A549 (cell line): ENCODE measurements around the gene GAREM1. TPM values are rescaled to one million over a fixed set of nuclear protein-coding genes. Genes with fewer than 3 reads are reported as not detected.

ENCODE experiments used
- ATAC-seq, 2 experiments: fragments of 200-7000 bp in 1 of 2; fragments of >200 bp in 1 of 2; cut with Nextera tagmentation in 1 of 2; cut with Tn5 transposase in 1 of 2; 3 replicates each; pipeline versions ENCODE4 v1.8.0 to v1.9.1; 2018 to 2020; ENCODE audit warnings: mild to moderate bottlenecking in 1 of 2, moderate library complexity in 1 of 2
- CTCF ChIA-PET: fragments of 300-600 bp; sonication (Branson Sonifier 250); formaldehyde crosslinking; extraction: SDS; loops from one replicate; lab custom pipeline; 2021; ENCODE audit warnings: antibody characterized with exemption, inconsistent platforms; lab: Yijun Ruan, JAX
- POLR2A ChIA-PET: fragments of 350-600 bp; formaldehyde crosslinking; extraction: SDS; loops from one replicate; lab custom pipeline; 2021; ENCODE audit warnings: antibody characterized with exemption, inconsistent platforms; lab: Yijun Ruan, JAX
- DNase-seq, 2 experiments: peaks; one replicate each; pipeline versions ENCODE4 v3.0.0 to v3.0.0-alpha.2; 2011 to 2016; ENCODE audit warnings: low read depth in 1 of 2, low spot score in 1 of 2
- FAIRE-seq: peaks from 2 replicates; lab custom pipeline; 2011; peaks lifted over from hg19 to GRCh38; lab: Jason Lieb, UNC
- H3K27ac ChIP-seq, 2 experiments: fragments of >200 bp; sonication (Bioruptor Twin); formaldehyde crosslinking; 3 replicates each; pipeline ENCODE4 v1.5.1; 2016 to 2017
- H3K4me1 ChIP-seq: fragments of >200 bp; sonication (Bioruptor Twin); formaldehyde crosslinking; 3 replicates; pipeline ENCODE4 v1.6.1; 2016
- H3K4me2 ChIP-seq: fragments of >200 bp; sonication (Bioruptor Twin); formaldehyde crosslinking; 3 replicates; pipeline ENCODE4 v1.6.1; 2016
- H3K4me3 ChIP-seq: fragments of >200 bp; sonication (Bioruptor Twin); formaldehyde crosslinking; 3 replicates; pipeline ENCODE4 v1.5.1; 2016
- H3K9me3 ChIP-seq: fragments of >200 bp; sonication (Bioruptor Twin); formaldehyde crosslinking; 3 replicates; pipeline ENCODE4 v1.6.1; 2016
- BCL3 ChIP-seq: fragments of >200 bp; sonication (Bioruptor Twin); formaldehyde crosslinking; IDR thresholded peaks from 3 replicates; pipeline ENCODE4 v1.6.1; 2016
- CHD4 ChIP-seq: fragments of 200-600 bp; sonication (generic); IDR thresholded peaks from 2 replicates; pipeline ENCODE4 v1.6.1; 2016; ENCODE audit warnings: antibody characterized with exemption, mild to moderate bottlenecking, borderline replicate concordance
- CTCF ChIP-seq: fragments of >200 bp; sonication (Bioruptor Twin); formaldehyde crosslinking; IDR thresholded peaks from 3 replicates; pipeline ENCODE4 v1.5.1; 2016
- EHF ChIP-seq: fragments of 250-450 bp; sonication (Bioruptor Pico); IDR thresholded peaks from 2 replicates; pipeline ENCODE4 v1.5.0; 2020; ENCODE audit warnings: mild to moderate bottlenecking
- EHMT2 ChIP-seq: fragments of 200-600 bp; sonication (generic); IDR thresholded peaks from 2 replicates; pipeline ENCODE4 v1.6.1; 2016; ENCODE audit warnings: antibody characterized with exemption, low read depth, mild to moderate bottlenecking, moderate library complexity
- ELK1 ChIP-seq: fragments of 150-350 bp; IDR thresholded peaks from 2 replicates; pipeline ENCODE4 v1.6.1; 2014; ENCODE audit warnings: low read depth, mild to moderate bottlenecking, low read length
- EP300 ChIP-seq, 2 experiments: fragments of >200 bp; sonication (Bioruptor Twin); formaldehyde crosslinking; IDR thresholded peaks; 2 replicates in 1 of 2; 3 replicates in 1 of 2; pipeline ENCODE4 v1.6.1; 2016 to 2017
- ESRRA ChIP-seq: fragments of 150-350 bp; IDR thresholded peaks from 2 replicates; pipeline ENCODE4 v1.6.1; 2014; ENCODE audit warnings: mild to moderate bottlenecking, low read length, borderline replicate concordance
- FOSB ChIP-seq: fragments of 250-450 bp; sonication (Bioruptor Pico); IDR thresholded peaks from 2 replicates; pipeline ENCODE4 v1.5.0; 2020; ENCODE audit warnings: mild to moderate bottlenecking, moderate library complexity
- FOXS1 ChIP-seq: fragments of 250-450 bp; sonication (Bioruptor Pico); IDR thresholded peaks from 2 replicates; pipeline ENCODE4 v1.5.0; 2020; ENCODE audit warnings: mild to moderate bottlenecking, moderate library complexity
- HDAC2 ChIP-seq: fragments of 200-600 bp; sonication (generic); IDR thresholded peaks from 2 replicates; pipeline ENCODE4 v1.6.1; 2016
- HMGXB4 ChIP-seq: fragments of 250-450 bp; sonication (Bioruptor Pico); IDR thresholded peaks from 2 replicates; pipeline ENCODE4 v1.5.0; 2021; ENCODE audit warnings: mild to moderate bottlenecking, moderate library complexity, borderline replicate concordance
- JUN ChIP-seq, 2 experiments: fragments of >200 bp; sonication (Bioruptor Twin); formaldehyde crosslinking; IDR thresholded peaks; 2 replicates in 1 of 2; 3 replicates in 1 of 2; pipeline ENCODE4 v1.6.1; 2016 to 2017
- KDM1A ChIP-seq: fragments of 200-600 bp; sonication (generic); IDR thresholded peaks from 2 replicates; pipeline ENCODE4 v1.6.1; 2016; ENCODE audit warnings: low read depth, mild to moderate bottlenecking
- MAX ChIP-seq: IDR thresholded peaks from 2 replicates; pipeline ENCODE4 v1.6.1; 2012
- NPAS2 ChIP-seq: fragments of 250-450 bp; sonication (Bioruptor Pico); IDR thresholded peaks from 2 replicates; pipeline ENCODE4 v1.8.0; 2022; ENCODE audit warnings: mild to moderate bottlenecking, moderate library complexity, borderline replicate concordance
- NR3C1 ChIP-seq: fragments of >200 bp; sonication (Bioruptor Twin); formaldehyde crosslinking; IDR thresholded peaks from 3 replicates; pipeline ENCODE4 v1.6.1; 2017
- POLR2AphosphoS2 ChIP-seq: conservative IDR thresholded peaks from 2 replicates; pipeline ENCODE4 v1.6.1; 2012; ENCODE audit warnings: low read length, improper control_type of control experiment, inconsistent platforms
- RAD21 ChIP-seq, 2 experiments: fragments of >200 bp in 1 of 2; sonication (Bioruptor Twin) in 1 of 2; formaldehyde crosslinking in 1 of 2; IDR thresholded peaks in 1 of 2; conservative IDR thresholded peaks in 1 of 2; 2 replicates in 1 of 2; 3 replicates in 1 of 2; pipeline ENCODE4 v1.6.1; 2012 to 2018; ENCODE audit warnings: inconsistent platforms in 1 of 2
- RARB ChIP-seq: fragments of 250-450 bp; sonication (Bioruptor Pico); IDR thresholded peaks from 2 replicates; pipeline ENCODE4 v1.8.0; 2021; ENCODE audit warnings: mild to moderate bottlenecking, moderate library complexity
- RNF2 ChIP-seq: fragments of 200-600 bp; sonication (generic); IDR thresholded peaks from 2 replicates; pipeline ENCODE4 v1.6.1; 2016; ENCODE audit warnings: low read depth, mild to moderate bottlenecking, antibody characterized with exemption, moderate library complexity, borderline replicate concordance
- WGBS: methylation state at CpG from one replicate; pipeline ENCODE4 v1.1.6; 2017; ENCODE audit errors: missing lambda C conversion rate; 5-methylcytosine and 5-hydroxymethylcytosine counted together
- polyA plus RNA-seq, 4 experiments: library from polyadenylated mRNA; depleted of rRNA in 3 of 4; stranded (reverse); fragments of >200 nt; fragmentation: RNase III in 1 of 4; extraction: RNeasy Plus Mini Kit Qiagen cat#74134 plus additional on column Dnase treatment in 1 of 4; gene quantifications; 2 replicates in 3 of 4; 3 replicates in 1 of 4; pipeline ENCODE4 v1.2.3, GENCODE V29; 2011 to 2017

The GAREM1 gene
- polyA plus RNA-seq, 2 of the 4 experiments (the other 2 are of a cell fraction), result 1.3 to 5.0 TPM

- TF ChIP-seq HMGXB4 (no peak), MAX (no peak), EHMT2 (no peak), FOSB (CRISPR knock-in tag) (no peak)
- TF ChIP-seq, all 56 proteins: peak for 0
Observed at GRCh38 chr18:32333781-32334180, 136.9 kb downstream of the GAREM1 start (continued).

GRCh38 chr18:32332708-32333107 is 138.0 kb downstream of the GAREM1 start:
- Histone ChIP-seq H3K9me3 (no peaks in the 10 kb centered on the region), H3K4me2 (no peak overlapping the region), H3K27ac (no peak overlapping the region), H3K4me3 (no peak overlapping the region), H3K4me1 (no peaks in the 10 kb centered on the region)
- ChIA-PET CTCF (interaction anchor here (0.7 to 1.9 kb wide), 4 partner anchors 15 to 1234 kb away, joined by 3 to 6 read pairs (median 3); partner anchors contain the start of gene GAREM1), POLR2A (no interaction called here)
- TF ChIP-seq NPAS2 (no peak), FOSB (CRISPR knock-in tag) (no peak), EHF (CRISPR knock-in tag) (no peak), RARB (CRISPR knock-in tag) (no peak), CHD4 (no peak), HDAC2 (no peak), FOXS1 (CRISPR knock-in tag) (no peak), EP300 (IDR thresholded peaks at IDR 0.05) (no peak), ESRRA (no peak), CTCF (no peak), BCL3 (no peak), RAD21 (conservative IDR thresholded peaks at IDR 0.05 in 1 of 2, IDR thresholded peaks at IDR 0.05 in 1 of 2) (no peak), ELK1 (no peak), JUN (IDR thresholded peaks at IDR 0.05) (no peak), RNF2 (no peak), NR3C1 (no peak), POLR2AphosphoS2 (no peak), HMGXB4 (no peak), KDM1A (no peak)
- FAIRE-seq (no peak), DNase-seq (no peak), ATAC-seq (no peak)
- 81% methylated on average over 5 of the region's 5 CpGs for WGBS
